Measurements from ENCODE around the gene KRTAP20-1.

GRCh38 chr21:30620080-30620479, 3.9 kb downstream of the KRTAP20-1 start:
- TF ChIP-seq CTCF (IDR thresholded peaks at IDR 0.05) (no peak), POLR2A (IDR thresholded peaks at IDR 0.05) (no peak)

Measured in uterus (tissue), 2 donors.